Activated naive CD8-positive, alpha-beta T cell treated with anti-CD3 and anti-CD28 coated beads, Interleukin-2, amount 50 U/mL, for 16 hours (primary cell): ENCODE results near the gene MUC4.
"Not testable (repeated sequence)": the region's sequence is repeated elsewhere in the genome, so short reads cannot be mapped to it uniquely, and the experiment has no call there.

Source experiments
- DNase-seq: peaks from one replicate; pipeline ENCODE4 v3.0.0-alpha.2; 2020; ENCODE audit warnings: low read depth, low spot score

Gene MUC4

DNA sequence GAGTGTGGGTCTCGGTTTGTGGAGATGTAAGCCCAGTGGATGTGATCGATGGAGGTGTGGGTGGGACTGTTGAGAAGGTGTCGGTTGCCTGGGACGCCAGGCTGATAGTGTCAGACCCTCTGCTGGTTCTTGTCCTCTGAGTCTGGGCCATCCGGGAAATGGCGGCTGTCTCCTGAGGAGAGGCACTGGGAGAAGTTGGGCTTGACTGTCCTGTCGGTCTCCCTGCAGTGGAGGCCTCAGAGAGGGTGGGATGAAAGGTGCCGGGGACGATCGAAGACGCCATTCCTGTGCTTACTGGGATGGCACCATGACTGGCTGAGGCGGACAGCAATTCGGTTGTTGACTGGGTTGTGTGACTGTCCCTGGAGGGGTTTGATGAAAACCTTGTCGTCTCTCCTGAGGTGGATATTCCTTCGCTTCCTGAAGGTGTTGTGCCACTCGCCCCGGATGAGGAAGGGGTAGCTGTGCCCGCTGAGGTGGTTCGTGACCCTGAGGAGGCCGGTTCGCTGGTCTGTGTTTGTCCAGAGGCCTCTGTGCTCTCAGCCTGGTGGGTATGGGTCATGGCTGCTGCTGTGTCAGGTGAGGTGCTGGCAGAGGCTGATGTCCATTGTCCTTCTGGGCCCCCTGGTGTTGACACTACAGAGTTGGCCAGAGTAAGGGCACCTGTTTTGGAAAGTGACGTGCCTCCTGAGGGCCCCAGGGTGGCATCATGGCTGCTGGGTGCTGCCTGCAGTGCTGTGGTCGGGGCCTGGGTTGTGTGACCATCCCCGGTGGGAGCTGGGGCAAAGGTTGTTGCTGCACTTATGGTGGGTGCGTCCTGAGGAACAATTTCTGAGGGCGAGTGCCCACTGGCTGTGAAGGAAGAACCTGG lies 22.8 kb downstream of the MUC4 start:
- DNase-seq: no peak

- DNase-seq: not testable (repeated sequence)
Observed at GRCh38 chr3:195785781-195786405, 25.8 kb downstream of the MUC4 start.

DNA sequence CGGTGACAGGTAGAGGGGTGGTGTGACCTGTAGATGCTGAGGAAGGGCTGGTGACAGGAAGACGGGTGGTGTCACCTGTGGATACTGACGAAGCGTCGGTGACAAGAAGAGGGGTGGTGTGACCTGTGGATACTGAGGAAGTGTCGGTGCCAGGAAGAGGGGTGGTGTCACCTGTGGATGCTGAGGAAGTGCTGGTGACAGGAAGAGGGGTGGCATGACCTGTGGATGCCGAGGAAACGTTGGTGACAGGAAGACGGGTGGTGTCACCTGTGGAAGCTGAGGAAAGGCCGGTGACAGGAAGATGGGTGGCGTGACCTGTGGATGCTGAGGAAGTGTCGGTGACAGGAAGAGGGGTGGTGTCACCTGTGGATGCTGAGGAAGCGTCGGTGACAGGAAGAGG lies 27.7 kb downstream of the MUC4 start:
- not testable (repeated sequence) for DNase-seq

GRCh38 chr3:195781236-195781635 lies 30.5 kb downstream of the MUC4 start:
- DNase-seq: not testable (repeated sequence)

DNA sequence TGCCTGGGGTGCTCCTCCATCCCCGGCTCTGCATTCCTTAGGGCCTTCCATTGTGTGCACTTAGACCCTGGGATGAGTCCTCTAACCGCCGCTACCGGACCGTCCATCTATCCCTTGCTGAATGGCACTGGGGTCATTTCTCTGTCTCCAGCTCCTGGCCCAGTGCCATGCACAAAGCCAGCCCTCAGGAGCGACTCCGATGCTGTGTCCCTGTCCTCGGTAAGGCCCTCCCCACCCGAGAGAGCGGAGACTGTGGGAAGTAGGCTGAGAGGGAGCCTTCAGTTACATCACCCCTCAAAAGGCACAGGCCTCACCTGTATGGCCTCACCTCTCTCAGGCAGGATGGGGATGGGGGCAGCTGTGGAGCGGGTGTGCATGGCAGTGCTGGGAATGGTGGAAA lies 33.8 kb downstream of the MUC4 start:
- DNase-seq: no peak

GRCh38 chr3:195774917-195775316 lies 36.8 kb downstream of the MUC4 start:
- no peak for DNase-seq

- DNase-seq: no peak
Observed at GRCh38 chr3:195773956-195774537, 37.7 kb downstream of the MUC4 start.

DNA sequence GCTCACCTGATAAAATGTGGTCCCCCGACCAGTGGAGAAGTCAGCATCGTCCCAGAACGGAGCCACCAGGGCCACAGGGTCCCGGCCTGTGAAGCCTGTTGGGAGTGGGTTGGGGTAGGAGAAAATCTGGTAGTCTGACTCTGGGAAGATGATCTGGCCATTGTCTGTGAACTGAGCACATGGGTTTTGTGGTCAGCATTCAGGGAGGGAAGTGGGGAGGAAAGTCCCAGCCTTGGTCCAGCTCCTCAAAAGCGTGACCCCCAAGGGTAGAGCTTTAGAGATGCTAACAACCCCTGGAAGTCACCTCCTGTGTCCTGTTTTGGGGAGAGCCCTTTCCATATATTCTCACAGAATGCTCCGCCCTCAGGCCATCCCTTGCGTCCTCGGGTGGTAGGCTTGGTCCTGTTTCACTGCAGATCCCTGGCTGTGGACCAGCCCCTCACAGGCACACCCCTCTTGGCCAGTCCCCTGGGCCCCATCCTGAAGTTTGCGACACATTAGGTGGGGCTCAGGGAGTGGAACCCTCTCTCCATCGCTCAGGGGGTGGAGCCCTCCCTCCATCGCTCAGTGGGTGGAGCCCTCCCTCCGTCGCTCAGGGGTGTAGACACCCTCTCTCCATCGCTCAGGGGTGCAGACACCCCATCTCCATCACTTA lies 40.0 kb downstream of the MUC4 start:
- no peak for DNase-seq

DNA sequence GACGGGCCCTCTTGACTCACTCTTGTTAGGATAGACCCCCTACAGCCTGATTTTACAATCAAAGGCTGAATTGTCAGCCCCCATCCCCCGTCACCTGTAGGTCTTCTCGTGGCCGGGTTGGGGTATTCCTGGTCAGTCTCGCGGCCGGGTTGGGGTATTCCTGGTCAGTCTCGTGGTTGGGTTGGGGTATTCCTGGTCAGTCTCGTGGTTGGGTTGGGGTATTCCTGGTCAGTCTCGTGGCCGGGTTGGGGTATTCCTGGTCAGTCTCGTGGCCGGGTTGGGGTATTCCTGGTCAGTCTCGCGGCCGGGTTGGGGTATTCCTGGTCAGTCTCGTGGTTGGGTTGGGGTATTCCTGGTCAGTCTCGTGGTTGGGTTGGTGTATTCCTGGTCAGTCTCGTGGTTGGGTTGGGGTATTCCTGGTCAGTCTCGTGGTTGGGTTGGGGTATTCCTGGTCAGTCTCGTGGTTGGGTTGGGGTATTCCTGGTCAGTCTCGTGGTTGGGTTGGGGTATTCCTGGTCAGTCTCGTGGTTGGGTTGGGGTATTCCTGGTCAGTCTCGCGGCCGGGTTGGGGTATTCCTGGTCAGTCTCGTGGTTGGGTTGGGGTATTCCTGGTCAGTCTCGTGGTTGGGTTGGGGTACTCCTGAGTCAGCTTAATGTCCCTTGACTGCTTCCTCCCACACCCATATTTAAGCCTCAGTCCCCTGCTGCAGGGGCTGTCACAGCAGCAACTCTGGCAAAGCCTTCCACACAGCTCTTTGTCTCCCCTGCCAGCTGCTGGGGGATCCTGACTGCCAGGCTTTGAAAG lies 40.7 kb downstream of the MUC4 start:
- not testable (repeated sequence) for DNase-seq

DNA sequence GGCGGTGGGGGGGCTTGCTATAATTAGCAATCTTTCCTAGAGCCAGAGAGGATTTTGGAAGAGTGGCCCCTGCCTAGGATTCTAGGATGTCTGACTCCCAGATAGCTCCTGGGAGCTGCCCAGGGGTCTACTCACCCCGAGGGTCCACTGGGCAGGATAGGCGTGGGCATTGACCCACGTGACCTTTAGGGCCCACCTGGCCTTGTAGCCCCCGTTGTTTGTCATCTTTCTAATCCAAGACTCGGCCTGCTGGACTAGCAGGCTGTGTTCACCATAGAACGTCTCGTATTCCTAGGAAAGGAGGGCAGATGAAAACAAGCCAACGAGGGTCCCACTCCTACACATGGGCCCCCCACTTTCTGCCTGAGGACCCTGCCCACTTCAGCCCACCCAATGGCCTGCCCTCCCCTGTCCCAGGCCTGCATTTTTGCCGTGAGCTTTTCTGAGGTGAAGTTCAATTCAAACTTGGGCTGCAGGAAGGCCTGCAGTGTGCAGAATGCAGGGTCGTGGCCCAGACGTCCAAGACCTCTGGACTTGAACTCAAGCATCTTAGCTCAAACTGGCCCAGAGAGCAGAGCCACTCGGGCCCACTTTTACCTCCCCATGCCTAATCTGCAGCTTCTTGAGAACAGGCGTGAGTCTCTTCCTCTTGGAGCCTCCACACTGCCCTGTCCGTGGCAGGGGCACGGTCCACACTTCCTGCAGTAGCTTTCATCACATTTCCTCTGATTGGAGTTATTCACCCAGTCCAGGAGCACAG lies 41.5 kb downstream of the MUC4 start:
- no peak for DNase-seq

DNA sequence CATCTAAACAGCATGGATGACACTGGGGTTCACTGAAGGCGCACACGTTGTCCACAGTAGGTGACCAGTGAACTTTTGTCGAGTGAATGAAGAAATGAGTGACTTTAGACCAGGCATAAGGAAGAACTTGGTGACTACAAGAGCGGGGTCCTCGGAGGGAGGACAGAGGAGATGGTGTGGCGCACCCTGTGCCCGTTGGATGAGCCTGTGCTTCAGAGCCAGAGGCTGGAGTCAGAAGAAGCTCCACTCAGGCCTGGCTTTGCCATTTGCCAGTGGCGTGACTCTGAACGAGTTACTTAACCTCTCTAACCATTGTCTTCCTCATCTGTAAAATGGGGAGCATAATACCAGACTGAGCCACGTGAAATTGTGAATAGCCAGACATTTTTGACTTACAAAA lies 42.2 kb downstream of the MUC4 start:
- DNase-seq: no peak

DNA sequence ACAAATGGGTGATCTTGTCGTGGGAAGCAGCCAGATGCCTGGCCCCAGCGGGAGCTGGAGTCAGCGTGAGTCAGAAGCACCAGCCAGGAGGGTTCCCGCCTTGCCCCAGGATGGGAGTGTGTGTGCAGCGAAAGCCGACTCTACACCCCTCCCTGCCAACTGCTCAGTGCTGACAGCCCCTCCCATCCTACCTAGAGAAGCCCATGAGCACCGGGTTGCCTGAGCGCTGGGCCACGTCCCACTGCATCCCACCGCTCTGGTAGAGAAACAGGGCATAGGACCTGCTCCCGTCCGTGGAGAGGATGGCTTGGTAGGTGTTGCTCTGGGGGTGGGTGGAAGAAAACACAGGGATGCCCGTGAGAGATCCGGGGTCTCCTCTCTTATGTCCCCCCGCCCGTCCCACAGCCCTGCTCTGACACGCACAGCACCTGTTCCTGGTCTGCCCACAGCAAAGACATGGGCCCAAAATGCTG lies 42.9 kb downstream of the MUC4 start:
- no peak for DNase-seq

- no peak for DNase-seq
Observed at GRCh38 chr3:195768414-195768813, 43.3 kb downstream of the MUC4 start.

DNA sequence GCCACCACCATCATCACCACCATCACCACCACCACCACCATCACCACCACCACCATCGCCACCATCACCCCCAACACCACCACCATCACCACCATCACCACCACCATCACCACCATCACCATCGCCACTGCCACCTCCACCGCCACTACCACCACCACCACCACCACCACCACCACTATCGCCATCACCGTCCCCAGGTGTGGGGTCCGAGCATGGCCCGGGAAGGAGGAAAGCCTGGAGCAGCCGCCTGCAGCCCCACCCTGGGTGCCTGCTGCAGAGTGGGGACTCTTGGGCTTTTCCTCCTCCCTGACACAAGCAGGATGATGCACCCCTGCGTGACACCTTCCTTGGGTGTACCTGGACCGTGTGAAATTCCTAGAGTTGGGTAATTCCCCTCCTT lies 43.9 kb downstream of the MUC4 start:
- no peak for DNase-seq

GRCh38 chr3:195766671-195767070 lies 45.1 kb downstream of the MUC4 start:
- no peak for DNase-seq

DNA sequence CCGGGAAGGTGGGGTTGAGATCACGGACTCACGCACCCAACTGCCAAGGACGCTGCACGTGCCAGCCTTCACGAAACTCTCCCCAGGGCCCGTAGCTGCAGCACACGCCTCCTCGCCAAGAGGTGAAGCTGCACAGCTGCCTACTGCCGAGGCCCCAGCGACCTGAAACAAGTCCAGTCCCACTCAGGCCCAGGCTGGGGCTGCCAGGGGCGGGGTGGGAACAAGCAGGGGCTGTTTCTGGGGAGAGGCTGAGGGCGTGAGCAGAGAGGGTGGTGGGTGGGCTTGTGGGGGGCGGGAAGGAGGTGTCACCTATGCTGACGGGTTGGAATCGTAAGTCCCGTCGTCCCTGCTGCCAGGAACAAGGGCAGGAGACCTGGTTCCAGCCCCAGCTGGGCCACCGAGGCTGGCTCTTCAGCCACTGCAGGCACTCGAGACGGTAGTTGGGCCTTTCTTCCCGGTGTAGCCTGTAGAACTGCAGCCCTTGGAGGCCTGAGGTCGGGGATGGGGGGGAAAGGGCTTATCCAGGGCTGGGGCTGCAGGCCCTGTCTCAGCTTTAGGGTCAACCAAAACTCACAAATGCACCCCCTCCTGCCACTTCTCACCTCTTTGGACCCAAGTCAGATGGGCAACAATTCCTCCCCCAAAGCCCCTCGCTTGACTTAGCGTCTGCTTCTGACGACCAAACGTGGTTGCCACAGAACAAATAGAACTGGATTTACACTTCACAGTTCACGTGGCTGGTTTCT lies 46.6 kb downstream of the MUC4 start:
- no peak for DNase-seq

DNA sequence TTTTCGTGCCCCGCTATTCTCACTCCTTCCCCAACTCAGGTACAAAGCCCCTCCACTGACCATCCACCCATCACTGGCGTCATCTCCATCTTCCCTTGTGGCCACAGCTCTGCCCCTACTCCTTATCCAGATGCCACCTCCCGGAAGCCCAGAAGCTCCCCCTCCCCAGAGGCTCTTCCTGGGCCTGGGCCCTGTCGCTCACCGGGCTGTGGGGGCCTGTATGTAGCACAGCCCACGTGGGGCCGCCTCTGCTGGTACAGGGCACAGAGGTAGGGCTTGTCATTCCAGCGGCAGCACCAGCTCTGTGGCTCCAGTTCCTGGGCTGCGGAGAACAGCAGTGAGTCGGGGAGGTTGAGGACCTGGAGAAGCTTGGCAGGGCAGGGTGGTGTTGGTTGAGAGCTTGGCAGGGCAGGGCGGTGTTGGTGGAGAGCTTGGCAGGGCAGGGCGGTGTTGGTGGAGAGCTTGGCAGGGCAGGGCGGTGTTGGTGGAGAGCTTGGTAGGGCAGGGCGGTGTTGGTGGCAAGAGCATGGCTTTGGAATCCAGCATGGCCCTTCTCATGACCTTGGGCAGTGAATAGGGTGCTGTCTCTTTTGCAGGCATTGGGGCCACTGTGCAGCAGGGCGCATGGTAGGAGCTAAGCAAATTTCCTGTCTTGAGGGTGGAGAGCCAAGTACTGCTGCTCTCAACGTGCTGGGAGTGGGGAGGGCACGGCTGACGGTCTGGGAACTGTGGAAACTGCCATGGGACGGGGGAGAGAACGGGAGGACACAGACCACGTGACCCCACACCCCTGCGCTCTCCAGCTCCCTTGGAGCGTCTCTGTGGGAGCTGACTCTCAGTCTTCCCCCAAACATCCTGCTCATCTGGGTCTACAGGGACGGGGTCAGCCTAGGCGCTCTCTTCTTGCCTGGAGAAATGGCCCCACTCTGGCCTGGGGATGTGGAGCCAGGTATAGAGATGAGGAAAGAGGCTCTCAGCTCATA lies 47.6 kb downstream of the MUC4 start:
- DNase-seq: no peak

DNA sequence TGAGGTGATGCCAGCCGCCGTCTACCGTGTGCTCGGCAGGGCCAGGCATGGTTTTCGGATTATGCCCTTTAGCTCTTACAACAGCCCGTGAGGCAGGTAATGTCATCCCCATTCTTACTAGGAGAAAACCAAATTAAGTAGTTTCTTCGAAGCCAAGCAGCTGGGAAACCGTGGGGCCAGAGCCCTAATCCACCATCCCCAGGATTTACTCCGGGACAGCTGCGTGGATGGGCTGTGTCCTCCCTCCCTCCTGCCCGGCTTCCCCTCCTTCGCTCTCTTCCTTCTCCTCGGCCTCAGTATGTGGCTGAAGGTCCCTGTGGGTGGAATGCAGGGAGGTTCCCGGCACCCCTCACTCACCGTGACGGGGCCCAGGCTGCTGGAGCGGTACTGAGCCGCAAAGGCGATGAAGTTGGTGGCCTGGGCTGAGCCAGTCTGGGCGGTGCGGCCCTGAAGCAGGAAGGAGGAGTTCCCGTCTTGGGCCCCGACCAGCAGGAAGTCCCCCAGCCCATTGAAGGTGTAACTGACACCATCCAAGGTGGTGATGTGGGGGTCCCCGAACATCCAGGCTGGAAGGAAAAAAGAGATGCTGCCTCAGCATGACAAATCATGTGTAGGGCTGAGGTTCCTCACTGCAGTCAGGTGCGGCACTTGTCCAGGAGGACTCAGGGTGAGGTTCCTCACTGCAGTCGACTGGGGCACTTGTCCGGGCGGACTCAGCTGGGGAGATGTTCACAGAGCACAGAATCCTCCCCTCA lies 48.5 kb downstream of the MUC4 start:
- no peak for DNase-seq
